HCT116 (cell line): Measurements from ENCODE around the gene SIK3. TPM values are rescaled to one million over a fixed set of nuclear protein-coding genes. Genes with fewer than 3 reads are reported as not detected.

ENCODE experiments used
- ATAC-seq: fragments of 200-7000 bp; cut with Tn5 transposase; 2 replicates; pipeline ENCODE4 v1.9.1; 2020; ENCODE audit warnings: mild to moderate bottlenecking, moderate library complexity
- BruUV-seq: library from RNA; stranded (reverse); fragments of 400-500 nt; replicated peaks from 2 replicates; lab custom pipeline; 2021; lab: Mats Ljungman, UMichigan
- CTCF ChIA-PET: fragments of 300-600 bp; sonication (Branson Sonifier 250); formaldehyde crosslinking; loops from one replicate; lab custom pipeline; 2021; ENCODE audit warnings: antibody characterized with exemption; lab: Charles Lee
- POLR2A ChIA-PET: fragments of 300-600, 350-600 bp; sonication (Branson Sonifier 250); formaldehyde crosslinking; loops from one replicate; lab custom pipeline; 2021; ENCODE audit warnings: antibody characterized with exemption; lab: Charles Lee
- RAD21 ChIA-PET, 2 experiments: fragments of 300-600 bp; sonication (Branson Sonifier 250); formaldehyde crosslinking; loops; one replicate each; lab custom pipeline; 2023; ENCODE audit warnings: low total read pairs in 2 of 2; ENCODE audit not compliant: uncharacterized antibody in 2 of 2, unreplicated experiment in 2 of 2, low non-redundant PET in 1 of 2; lab: Charles Lee
- DNase-seq: peaks from one replicate; pipeline ENCODE4 v3.0.0-alpha.2; 2010; ENCODE audit warnings: low read depth, low spot score
- H2AFZ ChIP-seq: fragments of 200-600 bp; shearing (Covaris generic), sonication (generic); 2 replicates; pipeline ENCODE4 v1.6.1; 2017; ENCODE audit warnings: low read depth, mixed run types, mixed read lengths, antibody characterized with exemption, low read length; ENCODE audit not compliant: poor library complexity, severe bottlenecking
- H3K27ac ChIP-seq: 2 replicates; pipeline ENCODE4 v1.5.1; 2012; ENCODE audit warnings: low read depth, low read length
- H3K27me3 ChIP-seq: fragments of 200-600 bp; sonication (generic); 2 replicates; pipeline ENCODE4 v1.6.1; 2016; ENCODE audit warnings: mixed run types, low read length, mixed read lengths; ENCODE audit not compliant: insufficient read depth
- H3K36me3 ChIP-seq, 2 experiments: fragments of 200-500 bp in 1 of 2; fragments of 200-600 bp in 1 of 2; sonication (Bioruptor generic) in 1 of 2; sonication (generic) in 1 of 2; 2 replicates each; pipeline versions ENCODE4 v1.5.1 to v1.6.1; 2014 to 2016; ENCODE audit warnings: low read length in 2 of 2, inconsistent platforms in 1 of 2, mixed read lengths in 1 of 2, mixed run types in 1 of 2; ENCODE audit not compliant: insufficient read depth in 2 of 2, control insufficient read depth in 1 of 2
- H3K4me1 ChIP-seq, 2 experiments: fragments of 200-600 bp in 1 of 2; sonication (generic) in 1 of 2; 2 replicates each; pipeline versions ENCODE4 v1.5.1 to v1.6.1; 2012 to 2017; ENCODE audit warnings: low read length in 2 of 2, inconsistent platforms in 1 of 2, mild to moderate bottlenecking in 1 of 2, mixed read lengths in 1 of 2, mixed run types in 1 of 2, moderate library complexity in 1 of 2; ENCODE audit not compliant: insufficient read depth in 2 of 2, control insufficient read depth in 1 of 2
- H3K4me2 ChIP-seq: fragments of 200-600 bp; sonication (generic); 2 replicates; pipeline ENCODE4 v1.6.1; 2017; ENCODE audit warnings: mixed run types, low read length, mixed read lengths
- H3K4me3 ChIP-seq, 2 experiments: fragments of 200-600 bp in 1 of 2; sonication (generic) in 1 of 2; replicated peaks in 1 of 2; 2 replicates each; pipeline ENCODE4 v1.5.1; 2011 to 2016; ENCODE audit warnings: low read length in 2 of 2, control low read depth in 1 of 2, low read depth in 1 of 2, mild to moderate bottlenecking in 1 of 2, mixed read lengths in 1 of 2, mixed run types in 1 of 2
- H3K79me2 ChIP-seq: fragments of 200-600 bp; sonication (generic); 2 replicates; pipeline ENCODE4 v1.6.1; 2017; ENCODE audit warnings: mild to moderate bottlenecking, mixed run types, low read length, moderate library complexity, mixed read lengths; ENCODE audit not compliant: insufficient read depth
- H3K9ac ChIP-seq: fragments of 200-600 bp; sonication (generic); 2 replicates; pipeline ENCODE4 v1.6.1; 2016; ENCODE audit warnings: low read length, mixed read lengths
- H3K9me2 ChIP-seq: fragments of 200-600 bp; sonication (generic), shearing (Covaris generic); 2 replicates; pipeline ENCODE4 v1.6.1; 2017; ENCODE audit warnings: mixed run types, mild to moderate bottlenecking, moderate library complexity; ENCODE audit not compliant: insufficient read depth
- H3K9me3 ChIP-seq, 2 experiments: fragments of 200-500 bp in 1 of 2; fragments of 200-600 bp in 1 of 2; sonication (Bioruptor generic) in 1 of 2; sonication (generic) in 1 of 2; 2 replicates each; pipeline ENCODE4 v1.6.1; 2014 to 2017; ENCODE audit warnings: low read length in 2 of 2, mixed read lengths in 2 of 2, inconsistent platforms in 1 of 2, low read depth in 1 of 2, mild to moderate bottlenecking in 1 of 2, mixed run types in 1 of 2, moderate library complexity in 1 of 2; ENCODE audit not compliant: control insufficient read depth in 1 of 2, insufficient read depth in 1 of 2
- H4K20me1 ChIP-seq: fragments of 200-600 bp; sonication (generic), shearing (Covaris generic); 2 replicates; pipeline ENCODE4 v1.6.1; 2017; ENCODE audit warnings: mixed run types, mild to moderate bottlenecking, moderate library complexity; ENCODE audit not compliant: insufficient read depth
- CBX3 ChIP-seq: IDR thresholded peaks from 2 replicates; pipeline ENCODE4 v1.6.1; 2012; ENCODE audit warnings: low read depth
- EZH2phosphoT487 ChIP-seq: fragments of 200-600 bp; IDR thresholded peaks from 2 replicates; pipeline ENCODE4 v1.6.1; 2018; ENCODE audit warnings: antibody characterized with exemption, borderline replicate concordance
- POLR2A ChIP-seq: IDR thresholded peaks from 2 replicates; pipeline ENCODE4 v1.7.0; 2011; ENCODE audit warnings: borderline replicate concordance; ENCODE audit not compliant: insufficient read depth, insufficient read length; ENCODE audit errors: extremely low read depth
- POLR2AphosphoS5 ChIP-seq: IDR thresholded peaks from 2 replicates; pipeline ENCODE4 v1.6.1; 2011; ENCODE audit warnings: mild to moderate bottlenecking, low read depth, low read length, moderate library complexity
- RAD21 ChIP-seq: IDR thresholded peaks from 2 replicates; pipeline ENCODE4 v1.6.1; 2012; ENCODE audit warnings: low read depth, mild to moderate bottlenecking
- SIN3A ChIP-seq: IDR thresholded peaks from 2 replicates; pipeline ENCODE4 v1.6.1; 2012; ENCODE audit warnings: low read depth
- SRF ChIP-seq: IDR thresholded peaks from 2 replicates; pipeline ENCODE4 v1.6.1; 2012; ENCODE audit warnings: low read depth
- YY1 ChIP-seq: IDR thresholded peaks from 2 replicates; pipeline ENCODE4 v1.6.1; 2011; ENCODE audit warnings: low read length, low read depth, moderate library complexity, mild to moderate bottlenecking; ENCODE audit not compliant: insufficient replicate concordance; ENCODE audit errors: extremely low read depth
- ZFX ChIP-seq: fragments of 450-650 bp; IDR thresholded peaks from 2 replicates; pipeline ENCODE4 v1.6.1; 2017
- intact Hi-C: fragments of 100-400 bp; cut with micrococcal nuclease; formaldehyde crosslinking; loops from 2 replicates; pipeline ENCODE4 v1.10.0; 2022
- total RNA-seq: library from RNA; stranded (reverse); gene quantifications from one replicate; pipeline ENCODE4 v1.2.1, GENCODE V29; 2021; ENCODE audit not compliant: unreplicated experiment
- TF ChIP-seq, protein P1 (sequence below): IDR thresholded peaks from 2 replicates; pipeline ENCODE4 v1.6.1; 2012
- TF ChIP-seq, protein P2 (sequence below): IDR thresholded peaks from 2 replicates; pipeline ENCODE4 v1.6.1; 2012
- TF ChIP-seq, protein P3 (sequence below): IDR thresholded peaks from 2 replicates; pipeline ENCODE4 v1.6.1; 2012; ENCODE audit warnings: low read depth
- TF ChIP-seq, protein P4 (sequence below), 3 experiments: fragments of 200-600 bp in 1 of 3; sonication (generic) in 1 of 3; IDR thresholded peaks in 2 of 3; conservative IDR thresholded peaks in 1 of 3; 2 replicates each; pipeline ENCODE4 v1.5.1; 2012 to 2017; ENCODE audit warnings: low read depth in 2 of 3, low read length in 2 of 3, antibody characterized with exemption in 1 of 3, borderline replicate concordance in 1 of 3, control low read depth in 1 of 3, mild to moderate bottlenecking in 1 of 3, mixed read lengths in 1 of 3, mixed run types in 1 of 3, moderate library complexity in 1 of 3; ENCODE audit not compliant: insufficient read depth in 1 of 3

Gene SIK3
- total RNA-seq, 1 experiment from 2014 or later = 21.0 TPM

DNA sequence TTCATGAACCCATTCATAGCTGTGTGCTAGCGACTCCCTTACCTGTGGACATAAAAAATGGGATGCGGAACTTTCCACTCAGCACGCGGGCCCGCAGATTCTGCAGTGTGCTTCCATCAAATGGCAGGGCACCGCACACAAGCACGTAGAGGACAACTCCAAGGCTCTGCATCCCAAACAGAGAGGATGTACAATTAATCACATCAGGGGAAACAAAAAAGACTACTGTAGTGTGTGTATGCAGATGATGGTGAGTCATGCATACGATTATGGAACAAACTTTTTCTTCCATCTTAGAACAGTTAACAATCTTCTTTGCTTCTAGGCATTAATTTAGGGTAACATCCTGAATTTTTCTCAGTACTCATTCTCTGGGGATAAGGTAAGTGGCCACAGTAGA, 202.0 kb downstream of the SIK3 start:
- H3K27ac ChIP-seq = no peak overlapping the region

More for the DNA sequence above, 202.0 kb downstream of the SIK3 start:
- TF ChIP-seq SIN3A (no peak), POLR2AphosphoS5 (no peak), SRF (no peak), POLR2A (no peak), RAD21 (no peak), YY1 (no peak), CBX3 (no peak), ZFX (no peak), EZH2phosphoT487 (no peak)
- TF ChIP-seq, protein P1, sequence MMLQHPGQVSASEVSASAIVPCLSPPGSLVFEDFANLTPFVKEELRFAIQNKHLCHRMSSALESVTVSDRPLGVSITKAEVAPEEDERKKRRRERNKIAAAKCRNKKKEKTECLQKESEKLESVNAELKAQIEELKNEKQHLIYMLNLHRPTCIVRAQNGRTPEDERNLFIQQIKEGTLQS = no peak
- TF ChIP-seq, protein P2, sequence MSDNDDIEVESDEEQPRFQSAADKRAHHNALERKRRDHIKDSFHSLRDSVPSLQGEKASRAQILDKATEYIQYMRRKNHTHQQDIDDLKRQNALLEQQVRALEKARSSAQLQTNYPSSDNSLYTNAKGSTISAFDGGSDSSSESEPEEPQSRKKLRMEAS = no peak
- TF ChIP-seq, protein P3, sequence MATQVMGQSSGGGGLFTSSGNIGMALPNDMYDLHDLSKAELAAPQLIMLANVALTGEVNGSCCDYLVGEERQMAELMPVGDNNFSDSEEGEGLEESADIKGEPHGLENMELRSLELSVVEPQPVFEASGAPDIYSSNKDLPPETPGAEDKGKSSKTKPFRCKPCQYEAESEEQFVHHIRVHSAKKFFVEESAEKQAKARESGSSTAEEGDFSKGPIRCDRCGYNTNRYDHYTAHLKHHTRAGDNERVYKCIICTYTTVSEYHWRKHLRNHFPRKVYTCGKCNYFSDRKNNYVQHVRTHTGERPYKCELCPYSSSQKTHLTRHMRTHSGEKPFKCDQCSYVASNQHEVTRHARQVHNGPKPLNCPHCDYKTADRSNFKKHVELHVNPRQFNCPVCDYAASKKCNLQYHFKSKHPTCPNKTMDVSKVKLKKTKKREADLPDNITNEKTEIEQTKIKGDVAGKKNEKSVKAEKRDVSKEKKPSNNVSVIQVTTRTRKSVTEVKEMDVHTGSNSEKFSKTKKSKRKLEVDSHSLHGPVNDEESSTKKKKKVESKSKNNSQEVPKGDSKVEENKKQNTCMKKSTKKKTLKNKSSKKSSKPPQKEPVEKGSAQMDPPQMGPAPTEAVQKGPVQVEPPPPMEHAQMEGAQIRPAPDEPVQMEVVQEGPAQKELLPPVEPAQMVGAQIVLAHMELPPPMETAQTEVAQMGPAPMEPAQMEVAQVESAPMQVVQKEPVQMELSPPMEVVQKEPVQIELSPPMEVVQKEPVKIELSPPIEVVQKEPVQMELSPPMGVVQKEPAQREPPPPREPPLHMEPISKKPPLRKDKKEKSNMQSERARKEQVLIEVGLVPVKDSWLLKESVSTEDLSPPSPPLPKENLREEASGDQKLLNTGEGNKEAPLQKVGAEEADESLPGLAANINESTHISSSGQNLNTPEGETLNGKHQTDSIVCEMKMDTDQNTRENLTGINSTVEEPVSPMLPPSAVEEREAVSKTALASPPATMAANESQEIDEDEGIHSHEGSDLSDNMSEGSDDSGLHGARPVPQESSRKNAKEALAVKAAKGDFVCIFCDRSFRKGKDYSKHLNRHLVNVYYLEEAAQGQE = no peak
- TF ChIP-seq, protein P4, sequence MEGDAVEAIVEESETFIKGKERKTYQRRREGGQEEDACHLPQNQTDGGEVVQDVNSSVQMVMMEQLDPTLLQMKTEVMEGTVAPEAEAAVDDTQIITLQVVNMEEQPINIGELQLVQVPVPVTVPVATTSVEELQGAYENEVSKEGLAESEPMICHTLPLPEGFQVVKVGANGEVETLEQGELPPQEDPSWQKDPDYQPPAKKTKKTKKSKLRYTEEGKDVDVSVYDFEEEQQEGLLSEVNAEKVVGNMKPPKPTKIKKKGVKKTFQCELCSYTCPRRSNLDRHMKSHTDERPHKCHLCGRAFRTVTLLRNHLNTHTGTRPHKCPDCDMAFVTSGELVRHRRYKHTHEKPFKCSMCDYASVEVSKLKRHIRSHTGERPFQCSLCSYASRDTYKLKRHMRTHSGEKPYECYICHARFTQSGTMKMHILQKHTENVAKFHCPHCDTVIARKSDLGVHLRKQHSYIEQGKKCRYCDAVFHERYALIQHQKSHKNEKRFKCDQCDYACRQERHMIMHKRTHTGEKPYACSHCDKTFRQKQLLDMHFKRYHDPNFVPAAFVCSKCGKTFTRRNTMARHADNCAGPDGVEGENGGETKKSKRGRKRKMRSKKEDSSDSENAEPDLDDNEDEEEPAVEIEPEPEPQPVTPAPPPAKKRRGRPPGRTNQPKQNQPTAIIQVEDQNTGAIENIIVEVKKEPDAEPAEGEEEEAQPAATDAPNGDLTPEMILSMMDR (IDR thresholded peaks at IDR 0.05 in 2 of 3, conservative IDR thresholded peaks at IDR 0.05 in 1 of 3; ENCODE audit: borderline replicate concordance in 1 of 3, insufficient read depth in 1 of 3, low read depth in 2 of 3, low read length in 2 of 3) = no peak
- TF ChIP-seq, all 23 proteins: peak for 0
- no peak for ATAC-seq
- no peak for DNase-seq
- Histone ChIP-seq H2AFZ (no peak overlapping the region), H3K4me3 (no peak overlapping the region), H3K4me2 (no peak overlapping the region), H3K79me2 (no peaks in the 10 kb centered on the region), H3K9ac (no peak overlapping the region), H4K20me1 (no peaks in the 10 kb centered on the region), H3K36me3 (no peaks in the 10 kb centered on the region), H3K4me1 (no peaks in the 10 kb centered on the region), H3K9me3 (no peaks in the 10 kb centered on the region), H3K9me2 (no peaks in the 10 kb centered on the region), H3K27me3 (no peaks in the 10 kb centered on the region)
- ChIA-PET CTCF (no interaction called here), POLR2A (no interaction called here), RAD21 (no interaction called here)
- intact Hi-C loops = no loop called here
- BruUV-seq = no TSS peak
